GM12878 (cell line): ENCODE measurements around the gene NFATC3.

Experiments
- CTCF ChIP-seq, 3 experiments: IDR thresholded peaks in 2 of 3; conservative IDR thresholded peaks in 1 of 3; 2 replicates each; pipeline ENCODE4 v1.5.1; 2011; ENCODE audit warnings: low read depth in 3 of 3, low read length in 3 of 3, mild to moderate bottlenecking in 3 of 3, control low read depth in 2 of 3, moderate library complexity in 2 of 3, inconsistent platforms in 1 of 3, mixed read lengths in 1 of 3; ENCODE audit not compliant: control insufficient read depth in 2 of 3, insufficient read depth in 1 of 3; ENCODE audit errors: extremely low read depth in 1 of 3
- EGR1 ChIP-seq, 2 experiments: IDR thresholded peaks; 1 replicate in 1 of 2; 2 replicates in 1 of 2; pipeline ENCODE4 v1.6.1; 2011 to 2012; ENCODE audit warnings: low read depth in 2 of 2, low read length in 2 of 2, borderline replicate concordance in 1 of 2, mild to moderate bottlenecking in 1 of 2, moderate library complexity in 1 of 2
- PBX3 ChIP-seq: IDR thresholded peaks from 2 replicates; pipeline ENCODE4 v1.6.1; 2011; ENCODE audit warnings: mild to moderate bottlenecking, low read depth, low read length, moderate library complexity; ENCODE audit not compliant: insufficient replicate concordance
- TAF1 ChIP-seq: IDR thresholded peaks from 2 replicates; pipeline ENCODE4 v1.6.1; 2011; ENCODE audit warnings: mild to moderate bottlenecking, low read depth, low read length, borderline replicate concordance
- TCF12 ChIP-seq: IDR thresholded peaks from 2 replicates; pipeline ENCODE4 v1.6.1; 2011; ENCODE audit warnings: low read depth, mild to moderate bottlenecking, low read length
- ZBTB40 ChIP-seq: fragments of 450-650 bp; IDR thresholded peaks from 2 replicates; pipeline ENCODE4 v1.6.1; 2016; ENCODE audit warnings: mild to moderate bottlenecking, moderate library complexity, borderline replicate concordance

GRCh38 chr16:68065716-68066305 is 19.4 kb upstream of the NFATC3 start:
- TF ChIP-seq CTCF (IDR thresholded peaks at IDR 0.05 in 2 of 3, conservative IDR thresholded peaks at IDR 0.05 in 1 of 3; ENCODE audit: control insufficient read depth in 2 of 3, extremely low read depth in 1 of 3, insufficient read depth in 1 of 3, low read depth in 3 of 3, low read length in 3 of 3) (no peak), PBX3 (no peak), ZBTB40 (no peak), TCF12 (no peak), EGR1 (IDR thresholded peaks at IDR 0.05; ENCODE audit: borderline replicate concordance in 1 of 2, low read depth in 2 of 2, low read length in 2 of 2) (no peak), TAF1 (no peak)
